Neuronal stem cell (in vitro differentiated cells): ENCODE data around the gene B4GALNT2.

Experiments used
- DNase-seq: peaks from one replicate; pipeline ENCODE4 v3.0.0-alpha.2; 2013; ENCODE audit warnings: low spot score
- H2AFZ ChIP-seq: one replicate; pipeline ENCODE4 v1.6.1; 2013; ENCODE audit warnings: mild to moderate bottlenecking, low read length, inconsistent platforms
- H2AK5ac ChIP-seq: 2 replicates; pipeline ENCODE4 v1.6.1; 2013; ENCODE audit warnings: low read depth, mild to moderate bottlenecking, inconsistent platforms, low read length, moderate library complexity, mixed read lengths
- H2BK120ac ChIP-seq: 2 replicates; pipeline ENCODE4 v1.6.1; 2013; ENCODE audit warnings: low read depth, mild to moderate bottlenecking, inconsistent platforms, low read length, moderate library complexity, mixed read lengths
- H2BK12ac ChIP-seq: one replicate; pipeline ENCODE4 v1.6.1; 2013; ENCODE audit warnings: low read length, inconsistent platforms
- H2BK15ac ChIP-seq: 2 replicates; pipeline ENCODE4 v1.6.1; 2013; ENCODE audit warnings: mild to moderate bottlenecking, low read length, inconsistent platforms, mixed read lengths
- H2BK5ac ChIP-seq: one replicate; pipeline ENCODE4 v1.6.1; 2013; ENCODE audit warnings: inconsistent platforms, mild to moderate bottlenecking, low read length, moderate library complexity
- H3K14ac ChIP-seq: one replicate; pipeline ENCODE4 v1.6.1; 2013; ENCODE audit warnings: low read length, inconsistent platforms
- H3K18ac ChIP-seq: 2 replicates; pipeline ENCODE4 v1.6.1; 2013; ENCODE audit warnings: low read length, inconsistent platforms
- H3K23ac ChIP-seq: 2 replicates; pipeline ENCODE4 v1.6.1; 2013; ENCODE audit warnings: low read depth, mild to moderate bottlenecking, mixed read lengths, low read length, inconsistent platforms; ENCODE audit not compliant: poor library complexity
- H3K27ac ChIP-seq: replicated peaks from 3 replicates; pipeline ENCODE4 v1.5.1; 2013; ENCODE audit warnings: low read length, inconsistent platforms
- H3K27me3 ChIP-seq, 3 experiments: 2 replicates each; pipeline ENCODE4 v1.6.1; 2013; ENCODE audit warnings: low read length in 3 of 3, mild to moderate bottlenecking in 2 of 3, inconsistent platforms in 1 of 3, low read depth in 1 of 3, mixed read lengths in 1 of 3, moderate library complexity in 1 of 3; ENCODE audit not compliant: control insufficient read depth in 3 of 3, insufficient read depth in 3 of 3
- H3K36me3 ChIP-seq, 2 donors: replicated peaks in 1 of 2; 2 replicates each; pipeline ENCODE4 v1.6.1; 2013; ENCODE audit warnings: low read length in 2 of 2; ENCODE audit not compliant: control insufficient read depth in 2 of 2, insufficient read depth in 2 of 2
- H3K4ac ChIP-seq: 2 replicates; pipeline ENCODE4 v1.6.1; 2013; ENCODE audit warnings: inconsistent platforms, mild to moderate bottlenecking, low read length, moderate library complexity
- H3K4me1 ChIP-seq, 2 donors: 1 replicate in 1 of 2; 2 replicates in 1 of 2; pipeline ENCODE4 v1.6.1; 2013; ENCODE audit warnings: low read length in 2 of 2, low read depth in 1 of 2; ENCODE audit not compliant: control insufficient read depth in 2 of 2, insufficient read depth in 1 of 2
- H3K4me2 ChIP-seq: one replicate; pipeline ENCODE4 v1.6.1; 2013; ENCODE audit warnings: mild to moderate bottlenecking, low read length, inconsistent platforms; ENCODE audit not compliant: insufficient read depth, poor library complexity, severe bottlenecking
- H3K4me3 ChIP-seq, 2 donors: 2 replicates each; pipeline ENCODE4 v1.5.1; 2013; ENCODE audit warnings: low read length in 2 of 2, mild to moderate bottlenecking in 2 of 2, inconsistent platforms in 1 of 2, moderate library complexity in 1 of 2
- H3K79me1 ChIP-seq: one replicate; pipeline ENCODE4 v1.6.1; 2013; ENCODE audit warnings: low read depth, mild to moderate bottlenecking, inconsistent platforms, low read length, moderate library complexity
- H3K9ac ChIP-seq: one replicate; pipeline ENCODE4 v1.6.1; 2013; ENCODE audit warnings: mild to moderate bottlenecking, low read depth, low read length, inconsistent platforms; ENCODE audit not compliant: poor library complexity
- H3K9me3 ChIP-seq, 2 donors: replicated peaks in 1 of 2; 2 replicates each; pipeline versions ENCODE3 to v1.6.1; 2013; ENCODE audit warnings: low read length in 2 of 2, mild to moderate bottlenecking in 2 of 2, inconsistent platforms in 1 of 2, low read depth in 1 of 2, mixed read lengths in 1 of 2, moderate library complexity in 1 of 2; ENCODE audit not compliant: control insufficient read depth in 2 of 2, insufficient read depth in 1 of 2
- H4K8ac ChIP-seq: one replicate; pipeline ENCODE4 v1.6.1; 2013; ENCODE audit warnings: low read depth, mild to moderate bottlenecking, inconsistent platforms, low read length, moderate library complexity
- H4K91ac ChIP-seq: one replicate; pipeline ENCODE4 v1.6.1; 2013; ENCODE audit warnings: low read length, low read depth, mild to moderate bottlenecking, inconsistent platforms; ENCODE audit not compliant: poor library complexity
- WGBS, 2 donors: extraction: QIAGEN DNeasy Blood & Tissue Kit; methylation state at CpG; one replicate each; pipeline ENCODE4 v1.1.7; 2013; ENCODE audit warnings: missing lambda C conversion rate in 2 of 2, mixed read lengths in 1 of 2; ENCODE audit not compliant: insufficient read length in 2 of 2, insufficient replicate concordance in 1 of 2; ENCODE audit errors: extremely low coverage in 2 of 2; 5-methylcytosine and 5-hydroxymethylcytosine counted together

The B4GALNT2 gene

GRCh38 chr17:49203796-49204195 lies 71.2 kb downstream of the B4GALNT2 start:
- H2AFZ ChIP-seq: no peak overlapping the region
- no peaks in the 10 kb centered on the region for H3K9me3 ChIP-seq
- H4K8ac ChIP-seq: no peak overlapping the region
- H2AK5ac ChIP-seq: no peak overlapping the region
- no peak overlapping the region for H3K9ac ChIP-seq
- no peak overlapping the region for H3K4ac ChIP-seq
- H3K36me3 ChIP-seq: no peaks in the 10 kb centered on the region
- H3K79me1 ChIP-seq: no peaks in the 10 kb centered on the region
- no peak overlapping the region for H2BK15ac ChIP-seq
- no peak for DNase-seq
- no peak overlapping the region for H2BK5ac ChIP-seq
- no peak overlapping the region for H3K27ac ChIP-seq
- no peak overlapping the region for H2BK12ac ChIP-seq
- no peak overlapping the region for H3K14ac ChIP-seq
- no peak overlapping the region for H3K18ac ChIP-seq
- H3K4me1 ChIP-seq: no peaks in the 10 kb centered on the region
- no peak overlapping the region for H2BK120ac ChIP-seq
- peaks cover 0 to 35% (median 0%) of the 10 kb centered on the region in 3 experiments for H3K27me3 ChIP-seq
- H3K23ac ChIP-seq: no peak overlapping the region
- no peak overlapping the region for H3K4me3 ChIP-seq
- H3K4me2 ChIP-seq: no peak overlapping the region
- WGBS, 2 donors: no CpG with 5 or more reads among the region's 2 CpGs
- H4K91ac ChIP-seq: no peak overlapping the region

GRCh38 chr17:49204516-49204915 lies 71.9 kb downstream of the B4GALNT2 start:
- Histone ChIP-seq H3K4ac (no peak overlapping the region), H3K27ac (no peak overlapping the region), H4K91ac (no peak overlapping the region), H3K14ac (no peak overlapping the region), H2AK5ac (no peak overlapping the region), H3K4me3 (no peak overlapping the region), H3K27me3 (peaks cover 0 to 41% (median 0%) of the 10 kb centered on the region in 3 experiments), H3K36me3 (no peaks in the 10 kb centered on the region), H3K79me1 (no peaks in the 10 kb centered on the region), H2BK12ac (no peak overlapping the region), H3K18ac (no peak overlapping the region), H2BK120ac (no peak overlapping the region), H3K9ac (no peak overlapping the region), H4K8ac (no peak overlapping the region), H2AFZ (no peak overlapping the region), H2BK5ac (no peak overlapping the region), H3K23ac (no peak overlapping the region), H3K4me1 (no peaks in the 10 kb centered on the region), H2BK15ac (no peak overlapping the region), H3K4me2 (no peak overlapping the region), H3K9me3 (no peaks in the 10 kb centered on the region)
- DNase-seq: no peak
- WGBS, 2 donors: no CpG with 5 or more reads among the region's 2 CpGs

- Histone ChIP-seq H2BK5ac (no peak overlapping the region), H2BK15ac (no peak overlapping the region), H3K18ac (peak overlapping the region; percentile 8), H3K27me3 (peaks cover 0 to 54% (median 0%) of the 10 kb centered on the region in 3 experiments), H3K4ac (no peak overlapping the region), H3K36me3 (no peaks in the 10 kb centered on the region), H3K4me2 (no peak overlapping the region), H4K8ac (no peak overlapping the region), H2BK120ac (no peak overlapping the region), H2AK5ac (no peak overlapping the region), H3K27ac (no peak overlapping the region), H3K23ac (no peak overlapping the region), H3K9ac (no peak overlapping the region), H3K9me3 (no peaks in the 10 kb centered on the region), H2AFZ (no peak overlapping the region), H3K14ac (no peak overlapping the region), H3K4me1 (peaks cover 0 to 13% of the 10 kb centered on the region in 2 donors), H3K4me3 (no peak overlapping the region), H2BK12ac (no peak overlapping the region), H4K91ac (no peak overlapping the region), H3K79me1 (no peaks in the 10 kb centered on the region)
- WGBS, 2 donors: no CpG with 5 or more reads among the region's 10 CpGs
- no peak for DNase-seq
These were observed 76.5 kb downstream of the B4GALNT2 start for GRCh38 chr17:49209061-49209571.

- H3K9ac ChIP-seq: no peak within 1 kb of the TSS
- peak within 1 kb of the TSS; percentile 84 for H2AFZ ChIP-seq
- H3K14ac ChIP-seq: peak within 1 kb of the TSS; percentile 63
- no peak within 1 kb of the TSS for H4K91ac ChIP-seq
- no peak within 1 kb of the TSS for H3K4me3 ChIP-seq
- H2AK5ac ChIP-seq: no peak within 1 kb of the TSS
- H3K27ac ChIP-seq: no peak within 1 kb of the TSS
- no peaks in the 10 kb centered on the region for H3K9me3 ChIP-seq
- no peak for DNase-seq
- peaks cover 0 to 51% (median 0%) of the 10 kb centered on the region in 3 experiments for H3K27me3 ChIP-seq
- H3K23ac ChIP-seq: no peak within 1 kb of the TSS
- H3K36me3 ChIP-seq: no peaks in the 10 kb centered on the region
- H3K4me2 ChIP-seq: no peak within 1 kb of the TSS
- H4K8ac ChIP-seq: peak within 1 kb of the TSS; percentile 23
- peaks cover 0 to 13% of the 10 kb centered on the region in 2 donors for H3K4me1 ChIP-seq
- H3K4ac ChIP-seq: no peak within 1 kb of the TSS
- peak within 1 kb of the TSS; percentile 10 for H2BK12ac ChIP-seq
- H3K18ac ChIP-seq: peak within 1 kb of the TSS; percentile 78
- no peak within 1 kb of the TSS for H2BK15ac ChIP-seq
- peak within 1 kb of the TSS; percentile 72 for H2BK120ac ChIP-seq
- WGBS, 2 donors: no CpG with 5 or more reads among the region's 22 CpGs
- no peak within 1 kb of the TSS for H2BK5ac ChIP-seq
- no peaks in the 10 kb centered on the region for H3K79me1 ChIP-seq
These were observed 77.8 kb downstream of the B4GALNT2 start, which contains the start of the genes ABI3 and GNGT2 for GRCh38 chr17:49210158-49211029. Gene ABI3, plus strand, starts transcription at chr17:49210707. Its CDS starts 18 bp downstream, at chr17:49210725. Gene GNGT2, minus strand, starts transcription at chr17:49210574. Its CDS starts 3,152 bp downstream, at chr17:49207422.
